DMS53 treated with DMSO at 0.1 percent for 48 hours (cell line): ENCODE data around the gene GYG1.

Source experiments
- DNase-seq: peaks from one replicate; lab custom pipeline; 2025; ENCODE audit not compliant: unreplicated experiment; lab: John Stamatoyannopoulos, UW

GYG1 gene

GRCh38 chr3:149016669-149017541, 25.6 kb downstream of the GYG1 start:
- DNase-seq = no peak

GRCh38 chr3:149018247-149018646, 26.9 kb downstream of the GYG1 start:
- no peak for DNase-seq

- no peak for DNase-seq
These were observed 28.2 kb downstream of the GYG1 start for GRCh38 chr3:149019580-149019979.

- DNase-seq = no peak
These were observed 29.0 kb downstream of the GYG1 start for GRCh38 chr3:149020196-149020838.

- DNase-seq = no peak
These were observed 29.5 kb downstream of the GYG1 start for GRCh38 chr3:149020839-149021252.

- no peak for DNase-seq
These were observed 30.5 kb downstream of the GYG1 start for GRCh38 chr3:149021830-149022229.

GRCh38 chr3:149023951-149024350, 32.6 kb downstream of the GYG1 start:
- no peak for DNase-seq

GRCh38 chr3:149026718-149027117, 35.4 kb downstream of the GYG1 start:
- DNase-seq = no peak

GRCh38 chr3:149031096-149031495, 39.8 kb downstream of the GYG1 start:
- no peak for DNase-seq

- DNase-seq = no peak
These were observed 46.3 kb downstream of the GYG1 start for GRCh38 chr3:149037684-149038083.

- no peak for DNase-seq
These were observed 47.0 kb downstream of the GYG1 start for GRCh38 chr3:149038322-149038721.

- no peak for DNase-seq
These were observed 51.5 kb downstream of the GYG1 start for GRCh38 chr3:149042789-149043386.

GRCh38 chr3:149044339-149045083, 53.2 kb downstream of the GYG1 start:
- DNase-seq = no peak

- no peak for DNase-seq
These were observed 64.2 kb downstream of the GYG1 start for GRCh38 chr3:149055575-149055974.

GRCh38 chr3:149058198-149058597, 66.9 kb downstream of the GYG1 start:
- no peak for DNase-seq

- DNase-seq = no peak
These were observed 67.3 kb downstream of the GYG1 start for GRCh38 chr3:149058602-149059001.

- no peak for DNase-seq
These were observed 70.4 kb downstream of the GYG1 start for GRCh38 chr3:149061776-149062175.

- no peak for DNase-seq
These were observed 76.5 kb downstream of the GYG1 start for GRCh38 chr3:149067883-149068282.
